HepG2 (cell line): ENCODE measurements around the gene TELO2. TPM values are rescaled to one million over a fixed set of nuclear protein-coding genes. Genes with fewer than 3 reads are reported as not detected.

ENCODE experiments used
- E2F2 ChIP-seq: sonication (generic); formaldehyde crosslinking; IDR thresholded peaks from 2 replicates; pipeline ENCODE4 v1.4.0; 2020; ENCODE audit warnings: missing genetic modification reagents, borderline replicate concordance
- FOXP1 ChIP-seq, 2 experiments: fragments of 450-650 bp in 1 of 2; IDR thresholded peaks; 2 replicates each; pipeline ENCODE4 v1.6.1; 2017 to 2018; ENCODE audit warnings: antibody characterized with exemption in 1 of 2
- GTF3A ChIP-seq: sonication (generic); formaldehyde crosslinking; conservative IDR thresholded peaks from 2 replicates; pipeline ENCODE4 v1.4.0; 2020; ENCODE audit warnings: mild to moderate bottlenecking, missing genetic modification reagents
- POLR2AphosphoS2 ChIP-seq: IDR thresholded peaks from 2 replicates; pipeline ENCODE4 v1.6.1; 2011; ENCODE audit warnings: low read depth, low read length, improper control_type of control experiment
- SNAPC4 ChIP-seq: sonication (generic); formaldehyde crosslinking; IDR thresholded peaks from 2 replicates; pipeline ENCODE4 v1.4.0; 2020; ENCODE audit warnings: mild to moderate bottlenecking, missing genetic modification reagents
- SOX6 ChIP-seq, 2 experiments: fragments of 450-650 bp in 1 of 2; sonication (generic) in 1 of 2; formaldehyde crosslinking in 1 of 2; IDR thresholded peaks; 2 replicates each; pipeline versions ENCODE4 v1.4.0 to v1.6.1; 2017 to 2020; ENCODE audit warnings: antibody characterized with exemption in 1 of 2, mild to moderate bottlenecking in 1 of 2, missing genetic modification reagents in 1 of 2
- ZBTB20 ChIP-seq: sonication (generic); formaldehyde crosslinking; IDR thresholded peaks from 2 replicates; pipeline ENCODE4 v1.8.1; 2023; ENCODE audit warnings: missing genetic modification reagents, low read depth, mild to moderate bottlenecking, borderline replicate concordance
- ZNF18 ChIP-seq: sonication (generic); formaldehyde crosslinking; IDR thresholded peaks from 2 replicates; pipeline ENCODE4 v1.8.0; 2022; ENCODE audit warnings: mild to moderate bottlenecking, missing genetic modification reagents; ENCODE audit not compliant: insufficient replicate concordance
- ZNF296 ChIP-seq: sonication (generic); formaldehyde crosslinking; conservative IDR thresholded peaks from 2 replicates; pipeline ENCODE4 v1.5.0; 2020; ENCODE audit warnings: mild to moderate bottlenecking, missing genetic modification reagents
- ZNF773 ChIP-seq: sonication (generic); formaldehyde crosslinking; IDR thresholded peaks from 2 replicates; pipeline ENCODE4 v1.4.0; 2020; ENCODE audit warnings: missing genetic modification reagents, borderline replicate concordance
- ZNF784 ChIP-seq: sonication (generic); formaldehyde crosslinking; IDR thresholded peaks from 2 replicates; pipeline ENCODE4 v1.5.1; 2020; ENCODE audit warnings: missing genetic modification reagents, mild to moderate bottlenecking, borderline replicate concordance
- polyA plus RNA-seq, 8 experiments: library from polyadenylated mRNA; depleted of rRNA in 3 of 8; stranded (reverse) in 7 of 8; unstranded in 1 of 8; fragments of >200 nt; fragmentation: Illumina TruSeq in 4 of 8; extraction: Trizol in 4 of 8; gene quantifications; 2 replicates each; pipeline versions ENCODE4 v1.2.1 to v1.2.3, GENCODE V29; 2011 to 2016; ENCODE audit warnings: low read depth in 4 of 8, missing spikeins in 1 of 8, mixed read lengths in 1 of 8; ENCODE audit not compliant: insufficient read depth in 1 of 8
- total RNA-seq, 5 experiments: library from RNA; depleted of rRNA; stranded (reverse); fragments of >200 nt; fragmentation: Illumina TruSeq; extraction: Trizol; gene quantifications; 2 replicates each; pipeline ENCODE4 v1.2.3, GENCODE V29; 2016; ENCODE audit warnings: low read depth in 1 of 5
- TF ChIP-seq, protein P1 (sequence below): IDR thresholded peaks from 2 replicates; pipeline ENCODE4 v1.6.1; 2012; ENCODE audit warnings: low read length, improper control_type of control experiment
- TF ChIP-seq, protein P2 (sequence below): sonication (generic); formaldehyde crosslinking; IDR thresholded peaks from 2 replicates; pipeline ENCODE4 v1.8.0; 2022; ENCODE audit warnings: missing genetic modification reagents, mild to moderate bottlenecking, borderline replicate concordance

Gene TELO2
- total and polyA plus RNA-seq, 2 of the 13 experiments (the other 11 are each of a cell fraction or from before 2014, with no cell fraction given): 10.1 to 17.9 TPM

- TF ChIP-seq POLR2AphosphoS2 (no peak), GTF3A (no peak), ZBTB20 (CRISPR knock-in tag) (no peak), ZNF18 (CRISPR knock-in tag) (no peak), SNAPC4 (CRISPR knock-in tag) (no peak), FOXP1 (IDR thresholded peaks at IDR 0.05) (no peak), FOXP1 (CRISPR knock-in tag; IDR thresholded peaks at IDR 0.05) (0 out of 2 replicates have a peak, but pooled peaks have one; percentile 5), ZNF296 (CRISPR knock-in tag) (no peak), ZNF784 (peak; percentile 80; the same call in 1 of the 2 replicates), E2F2 (CRISPR knock-in tag) (no peak), ZNF773 (CRISPR knock-in tag) (peak; percentile 28; the same call in 1 of the 2 replicates), SOX6 (IDR thresholded peaks at IDR 0.05) (no peak), SOX6 (CRISPR knock-in tag; IDR thresholded peaks at IDR 0.05) (no peak)
- TF ChIP-seq, protein P1, sequence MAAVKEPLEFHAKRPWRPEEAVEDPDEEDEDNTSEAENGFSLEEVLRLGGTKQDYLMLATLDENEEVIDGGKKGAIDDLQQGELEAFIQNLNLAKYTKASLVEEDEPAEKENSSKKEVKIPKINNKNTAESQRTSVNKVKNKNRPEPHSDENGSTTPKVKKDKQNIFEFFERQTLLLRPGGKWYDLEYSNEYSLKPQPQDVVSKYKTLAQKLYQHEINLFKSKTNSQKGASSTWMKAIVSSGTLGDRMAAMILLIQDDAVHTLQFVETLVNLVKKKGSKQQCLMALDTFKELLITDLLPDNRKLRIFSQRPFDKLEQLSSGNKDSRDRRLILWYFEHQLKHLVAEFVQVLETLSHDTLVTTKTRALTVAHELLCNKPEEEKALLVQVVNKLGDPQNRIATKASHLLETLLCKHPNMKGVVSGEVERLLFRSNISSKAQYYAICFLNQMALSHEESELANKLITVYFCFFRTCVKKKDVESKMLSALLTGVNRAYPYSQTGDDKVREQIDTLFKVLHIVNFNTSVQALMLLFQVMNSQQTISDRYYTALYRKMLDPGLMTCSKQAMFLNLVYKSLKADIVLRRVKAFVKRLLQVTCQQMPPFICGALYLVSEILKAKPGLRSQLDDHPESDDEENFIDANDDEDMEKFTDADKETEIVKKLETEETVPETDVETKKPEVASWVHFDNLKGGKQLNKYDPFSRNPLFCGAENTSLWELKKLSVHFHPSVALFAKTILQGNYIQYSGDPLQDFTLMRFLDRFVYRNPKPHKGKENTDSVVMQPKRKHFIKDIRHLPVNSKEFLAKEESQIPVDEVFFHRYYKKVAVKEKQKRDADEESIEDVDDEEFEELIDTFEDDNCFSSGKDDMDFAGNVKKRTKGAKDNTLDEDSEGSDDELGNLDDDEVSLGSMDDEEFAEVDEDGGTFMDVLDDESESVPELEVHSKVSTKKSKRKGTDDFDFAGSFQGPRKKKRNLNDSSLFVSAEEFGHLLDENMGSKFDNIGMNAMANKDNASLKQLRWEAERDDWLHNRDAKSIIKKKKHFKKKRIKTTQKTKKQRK: no peak
- TF ChIP-seq, protein P2, sequence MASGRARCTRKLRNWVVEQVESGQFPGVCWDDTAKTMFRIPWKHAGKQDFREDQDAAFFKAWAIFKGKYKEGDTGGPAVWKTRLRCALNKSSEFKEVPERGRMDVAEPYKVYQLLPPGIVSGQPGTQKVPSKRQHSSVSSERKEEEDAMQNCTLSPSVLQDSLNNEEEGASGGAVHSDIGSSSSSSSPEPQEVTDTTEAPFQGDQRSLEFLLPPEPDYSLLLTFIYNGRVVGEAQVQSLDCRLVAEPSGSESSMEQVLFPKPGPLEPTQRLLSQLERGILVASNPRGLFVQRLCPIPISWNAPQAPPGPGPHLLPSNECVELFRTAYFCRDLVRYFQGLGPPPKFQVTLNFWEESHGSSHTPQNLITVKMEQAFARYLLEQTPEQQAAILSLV (CRISPR knock-in tag): peak; percentile 86
Observed at GRCh38 chr16:1474796-1475551, 18.2 kb upstream of the TELO2 start, which contains the start of gene CLCN7 (continued).
